OCI-LY3 (cell line): ENCODE results near the gene CIAPIN1.

Experiments used
- EZH2phosphoT487 ChIP-seq: fragments of 200-600 bp; shearing (Covaris generic); IDR thresholded peaks from 2 replicates; pipeline ENCODE4 v1.6.1; 2018; ENCODE audit warnings: antibody characterized with exemption, mixed run types, low read depth
- TF ChIP-seq, protein P1 (sequence below): fragments of 200-600, 300-600 bp; sonication (generic); IDR thresholded peaks from 2 replicates; pipeline ENCODE4 v1.5.1; 2014; ENCODE audit warnings: antibody characterized with exemption, low read length, low read depth

GRCh38 chr16:57424583-57424982 lies 22.6 kb downstream of the CIAPIN1 start:
- TF ChIP-seq, protein P1, sequence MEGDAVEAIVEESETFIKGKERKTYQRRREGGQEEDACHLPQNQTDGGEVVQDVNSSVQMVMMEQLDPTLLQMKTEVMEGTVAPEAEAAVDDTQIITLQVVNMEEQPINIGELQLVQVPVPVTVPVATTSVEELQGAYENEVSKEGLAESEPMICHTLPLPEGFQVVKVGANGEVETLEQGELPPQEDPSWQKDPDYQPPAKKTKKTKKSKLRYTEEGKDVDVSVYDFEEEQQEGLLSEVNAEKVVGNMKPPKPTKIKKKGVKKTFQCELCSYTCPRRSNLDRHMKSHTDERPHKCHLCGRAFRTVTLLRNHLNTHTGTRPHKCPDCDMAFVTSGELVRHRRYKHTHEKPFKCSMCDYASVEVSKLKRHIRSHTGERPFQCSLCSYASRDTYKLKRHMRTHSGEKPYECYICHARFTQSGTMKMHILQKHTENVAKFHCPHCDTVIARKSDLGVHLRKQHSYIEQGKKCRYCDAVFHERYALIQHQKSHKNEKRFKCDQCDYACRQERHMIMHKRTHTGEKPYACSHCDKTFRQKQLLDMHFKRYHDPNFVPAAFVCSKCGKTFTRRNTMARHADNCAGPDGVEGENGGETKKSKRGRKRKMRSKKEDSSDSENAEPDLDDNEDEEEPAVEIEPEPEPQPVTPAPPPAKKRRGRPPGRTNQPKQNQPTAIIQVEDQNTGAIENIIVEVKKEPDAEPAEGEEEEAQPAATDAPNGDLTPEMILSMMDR: no peak
- no peak for TF ChIP-seq EZH2phosphoT487
